HFFc6 (cell line): ENCODE data around the gene SNRPD2. TPM values are rescaled to one million over a fixed set of nuclear protein-coding genes. Genes with fewer than 3 reads are reported as not detected.

Experiments used
- DNase-seq: peaks from one replicate; pipeline ENCODE4 v3.0.0-alpha.2; 2018
- H3K27ac Mint-ChIP-seq: 2 replicates; pipeline ENCODE4 v1.8.0; 2020; ENCODE audit warnings: mild to moderate bottlenecking, mixed read lengths
- H3K27me3 Mint-ChIP-seq: 2 replicates; pipeline ENCODE4 v1.8.0; 2021; ENCODE audit warnings: mild to moderate bottlenecking, moderate library complexity, mixed read lengths; ENCODE audit not compliant: insufficient read depth
- H3K36me3 Mint-ChIP-seq: 2 replicates; pipeline ENCODE4 v1.8.0; 2021; ENCODE audit warnings: low read depth, mixed read lengths
- H3K4me1 Mint-ChIP-seq: 2 replicates; pipeline ENCODE4 v1.8.0; 2020; ENCODE audit warnings: low read depth, mixed read lengths
- H3K4me3 Mint-ChIP-seq: 2 replicates; pipeline ENCODE4 v1.8.0; 2020; ENCODE audit warnings: mild to moderate bottlenecking, moderate library complexity, mixed read lengths
- H3K9me3 Mint-ChIP-seq: 2 replicates; pipeline ENCODE4 v1.8.0; 2020; ENCODE audit warnings: mild to moderate bottlenecking, mixed read lengths
- total RNA-seq, 6 experiments: library from RNA; stranded (reverse); fragmentation: NEBNext Ultra II Directional; extraction: Animal tissue kit (Norgen Biotek cat#: 25700); gene quantifications; 2 replicates in 1 of 6; 3 replicates in 5 of 6; pipeline ENCODE4 v1.2.3, GENCODE V29; 2021
- TF ChIP-seq, protein P1 (sequence below): fragments of 200-600 bp; sonication (generic); IDR thresholded peaks from 2 replicates; pipeline ENCODE4 v1.5.0; 2021; ENCODE audit warnings: antibody characterized with exemption, mild to moderate bottlenecking

SNRPD2 gene
- total RNA-seq, 6 experiments from 2014 or later, result 470 to 573 (median 517) TPM

DNA sequence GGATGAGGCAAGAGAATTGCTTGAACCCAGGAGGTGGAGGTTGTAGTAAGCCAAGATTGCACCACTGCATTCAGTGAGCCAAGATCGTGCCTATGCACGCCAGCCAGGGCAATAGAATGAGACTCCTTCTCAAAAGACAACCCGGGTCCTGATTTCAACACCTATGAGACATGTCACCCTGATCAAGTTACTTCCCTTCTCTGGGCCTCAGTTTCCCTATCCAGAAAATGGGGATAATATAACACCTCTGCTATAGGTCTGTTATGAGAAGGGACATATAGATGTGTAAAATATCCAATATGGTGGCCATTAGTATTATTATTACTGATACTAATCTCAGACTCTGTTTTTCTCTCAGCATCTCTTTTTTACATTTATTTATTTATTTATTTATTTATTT lies 36.7 kb downstream of the SNRPD2 start:
- H3K4me1 Mint-ChIP-seq, result no peaks in the 10 kb centered on the region

DNA sequence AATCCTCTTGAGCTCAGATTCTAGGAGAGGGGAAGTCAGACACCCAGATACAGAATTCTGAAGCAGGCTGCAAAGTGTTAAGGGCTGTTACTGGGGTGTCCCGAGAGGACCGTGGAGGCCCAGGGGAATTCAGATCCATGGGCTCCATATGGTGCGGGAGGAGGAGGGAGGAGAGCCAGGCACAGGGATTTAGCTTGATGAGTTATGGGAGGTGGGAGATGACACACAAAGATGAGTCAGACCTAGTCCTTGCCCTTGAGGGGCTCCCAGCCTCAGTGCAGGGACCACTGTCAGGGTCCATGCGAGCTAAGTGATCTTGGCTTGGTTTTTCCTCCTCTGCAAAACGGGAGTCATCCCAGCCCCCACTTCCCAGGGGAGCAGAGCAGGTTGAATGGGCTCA lies 38.1 kb downstream of the SNRPD2 start:
- H3K9me3 Mint-ChIP-seq, result no peaks in the 10 kb centered on the region
- no peak for DNase-seq
- H3K27me3 Mint-ChIP-seq, result peaks cover 4% of the 10 kb centered on the region
- no peak overlapping the region for H3K27ac Mint-ChIP-seq
- no peak overlapping the region for H3K4me3 Mint-ChIP-seq
- TF ChIP-seq, protein P1, sequence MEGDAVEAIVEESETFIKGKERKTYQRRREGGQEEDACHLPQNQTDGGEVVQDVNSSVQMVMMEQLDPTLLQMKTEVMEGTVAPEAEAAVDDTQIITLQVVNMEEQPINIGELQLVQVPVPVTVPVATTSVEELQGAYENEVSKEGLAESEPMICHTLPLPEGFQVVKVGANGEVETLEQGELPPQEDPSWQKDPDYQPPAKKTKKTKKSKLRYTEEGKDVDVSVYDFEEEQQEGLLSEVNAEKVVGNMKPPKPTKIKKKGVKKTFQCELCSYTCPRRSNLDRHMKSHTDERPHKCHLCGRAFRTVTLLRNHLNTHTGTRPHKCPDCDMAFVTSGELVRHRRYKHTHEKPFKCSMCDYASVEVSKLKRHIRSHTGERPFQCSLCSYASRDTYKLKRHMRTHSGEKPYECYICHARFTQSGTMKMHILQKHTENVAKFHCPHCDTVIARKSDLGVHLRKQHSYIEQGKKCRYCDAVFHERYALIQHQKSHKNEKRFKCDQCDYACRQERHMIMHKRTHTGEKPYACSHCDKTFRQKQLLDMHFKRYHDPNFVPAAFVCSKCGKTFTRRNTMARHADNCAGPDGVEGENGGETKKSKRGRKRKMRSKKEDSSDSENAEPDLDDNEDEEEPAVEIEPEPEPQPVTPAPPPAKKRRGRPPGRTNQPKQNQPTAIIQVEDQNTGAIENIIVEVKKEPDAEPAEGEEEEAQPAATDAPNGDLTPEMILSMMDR, result no peak
- no peaks in the 10 kb centered on the region for H3K36me3 Mint-ChIP-seq
- no peaks in the 10 kb centered on the region for H3K4me1 Mint-ChIP-seq

More for the DNA sequence above, 36.7 kb downstream of the SNRPD2 start:
- Mint-ChIP-seq H3K4me3 (no peak overlapping the region), H3K36me3 (no peaks in the 10 kb centered on the region), H3K27me3 (peaks cover 14% of the 10 kb centered on the region), H3K9me3 (no peaks in the 10 kb centered on the region), H3K27ac (no peak overlapping the region)
- DNase-seq, result no peak
- TF ChIP-seq, protein P1, result no peak

DNA sequence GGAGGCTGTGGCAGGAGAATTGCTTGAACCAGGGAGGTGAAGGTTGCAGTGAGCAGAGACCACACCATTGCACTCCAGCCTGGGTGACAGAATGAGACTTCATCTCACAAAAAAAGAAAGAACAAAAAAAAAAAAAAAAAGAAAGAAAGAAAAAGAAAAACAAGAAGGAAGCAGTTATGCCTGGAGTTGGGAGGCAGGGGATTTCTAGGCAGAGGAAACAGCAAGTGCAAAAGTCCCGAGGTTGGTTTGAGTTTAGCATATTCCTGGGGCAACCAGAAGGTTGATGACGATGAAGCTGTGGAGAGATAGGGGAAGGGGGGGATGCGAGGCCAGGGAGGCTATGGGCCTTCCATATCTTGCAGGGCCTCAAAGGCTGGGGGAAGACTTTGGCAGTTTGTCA lies 41.0 kb downstream of the SNRPD2 start:
- H3K4me3 Mint-ChIP-seq, result no peak overlapping the region
- H3K9me3 Mint-ChIP-seq, result no peaks in the 10 kb centered on the region
- TF ChIP-seq, protein P1, result no peak
- H3K36me3 Mint-ChIP-seq, result no peaks in the 10 kb centered on the region
- H3K27me3 Mint-ChIP-seq, result peaks cover 2% of the 10 kb centered on the region
- H3K27ac Mint-ChIP-seq, result no peak overlapping the region
- peaks cover 8% of the 10 kb centered on the region for H3K4me1 Mint-ChIP-seq
- no peak for DNase-seq

DNA sequence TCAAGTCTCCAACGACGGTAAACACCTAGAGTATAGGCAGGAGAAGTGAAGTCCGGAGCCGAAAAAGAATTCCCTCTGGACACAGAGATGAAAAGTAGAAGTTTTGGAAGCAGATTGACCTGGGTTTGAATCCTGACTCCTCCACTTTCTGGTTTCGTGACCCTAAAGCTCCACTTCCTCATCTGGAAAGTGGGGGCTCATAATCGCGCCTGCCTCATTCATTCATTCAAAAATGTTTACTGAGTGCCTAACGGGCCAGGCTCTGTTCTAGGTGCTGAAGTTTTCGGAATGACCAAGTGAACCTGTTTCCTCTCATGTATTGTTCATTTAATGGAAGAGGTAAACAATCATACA lies 45.4 kb downstream of the SNRPD2 start:
- no peak for DNase-seq
- H3K4me3 Mint-ChIP-seq, result peak overlapping the region; percentile 89
- H3K27me3 Mint-ChIP-seq, result peaks cover 3% of the 10 kb centered on the region
- TF ChIP-seq, protein P1, result no peak
- peaks cover 35% of the 10 kb centered on the region for H3K4me1 Mint-ChIP-seq
- H3K9me3 Mint-ChIP-seq, result peaks cover under 1% of the 10 kb centered on the region; the same call in 1 of the 2 replicates
- peak overlapping the region; percentile 65; the same call in 1 of the 2 replicates for H3K27ac Mint-ChIP-seq
- H3K36me3 Mint-ChIP-seq, result peaks cover 2% of the 10 kb centered on the region

DNA sequence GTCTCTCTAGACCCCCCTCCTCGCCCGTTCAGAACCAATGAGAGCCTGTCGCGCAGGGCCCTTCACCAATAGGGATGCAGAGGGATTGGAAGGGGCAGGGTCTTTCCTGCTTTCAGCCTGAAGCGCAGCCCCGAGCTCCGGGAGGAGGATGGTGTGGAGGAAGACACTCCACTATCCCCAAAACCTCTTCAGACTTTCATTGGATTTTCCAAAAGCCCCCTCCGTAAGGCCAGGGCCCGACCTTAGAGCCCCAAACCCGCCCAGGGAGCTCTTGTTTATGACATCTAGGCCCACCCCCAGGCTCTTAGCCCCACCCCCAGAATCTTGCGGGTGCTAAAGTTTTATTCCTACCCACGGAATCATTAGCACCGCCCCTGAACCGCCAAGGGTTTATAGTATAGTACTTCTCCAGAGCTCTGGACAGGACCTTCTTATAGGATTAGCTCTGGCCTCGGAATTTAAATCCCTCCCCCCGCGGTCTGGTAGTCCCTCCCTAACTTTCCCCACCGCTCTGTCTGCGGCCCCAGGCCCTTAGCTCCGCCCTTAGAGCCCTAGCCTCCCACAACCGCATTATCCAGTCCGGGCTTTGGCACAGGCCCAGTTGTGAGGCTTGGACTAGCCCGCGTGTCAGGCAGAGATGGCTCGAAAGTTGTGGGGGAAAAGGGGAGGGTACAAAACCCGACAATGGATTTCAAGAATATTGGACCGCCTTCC lies 46.0 kb downstream of the SNRPD2 start:
- Mint-ChIP-seq H3K9me3 (peaks cover 6% of the 10 kb centered on the region; the same call in 1 of the 2 replicates), H3K4me1 (peaks cover 40% of the 10 kb centered on the region), H3K4me3 (peak overlapping the region; percentile 89), H3K27me3 (peaks cover 3% of the 10 kb centered on the region), H3K27ac (peak overlapping the region; percentile 65; the same call in 1 of the 2 replicates), H3K36me3 (peaks cover 7% of the 10 kb centered on the region)
- peak; percentile 71 for DNase-seq
- TF ChIP-seq, protein P1, result no peak
